ENCODE data around the gene GPD2. TPM values are rescaled to one million over a fixed set of nuclear protein-coding genes. Genes with fewer than 3 reads are reported as not detected.

Gene GPD2
- total RNA-seq, 2 donors from 2014 or later: 61.1 to 76.2 TPM

DNA sequence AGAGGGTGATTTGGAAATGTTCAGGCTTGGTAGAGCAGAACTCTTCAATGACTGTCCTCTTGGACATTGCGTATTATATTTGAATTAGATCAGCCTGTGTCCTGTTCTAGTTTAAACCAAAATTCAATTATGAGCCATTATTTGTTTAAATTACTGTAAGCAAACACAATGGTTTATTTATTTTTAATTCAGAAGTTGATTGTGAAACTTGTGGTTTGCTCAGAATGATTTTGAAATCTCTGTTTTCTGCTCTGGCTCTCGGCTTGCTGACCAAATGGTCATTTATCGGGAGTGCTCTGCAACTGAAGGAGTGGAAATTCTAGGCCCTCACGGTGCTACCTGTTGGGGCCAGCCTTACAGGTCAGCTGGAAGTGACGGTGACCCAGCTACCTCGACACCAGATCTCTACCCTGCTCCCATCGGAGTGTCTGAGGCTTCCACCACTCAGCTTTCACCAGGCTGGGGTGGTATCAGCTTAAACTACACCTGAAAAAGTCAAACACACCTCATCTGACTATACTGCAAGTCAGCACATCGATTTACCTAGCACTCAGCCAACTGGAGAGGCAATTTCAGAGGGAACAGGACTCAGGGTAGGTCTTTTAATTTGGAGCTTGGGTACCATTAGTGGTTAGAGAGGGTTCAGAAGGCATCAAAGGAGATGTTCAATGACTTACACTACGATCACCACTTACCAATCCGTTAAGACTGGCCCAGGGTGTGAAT is 36.8 kb upstream of the GPD2 start:
- Histone ChIP-seq H3K36me3 (no peaks in the 10 kb centered on the region), H3K4me1 (peaks cover 6% of the 10 kb centered on the region), H3K27me3 (no peaks in the 10 kb centered on the region), H3K27ac (peak overlapping the region; percentile 92), H3K9ac (ENCODE audit: low read depth in 2 of 2, low read length in 2 of 2) (peak overlapping the region in 1 of 2 donors; percentile 84), H3K9me3 (no peaks in the 10 kb centered on the region), H3K4me3 (peak overlapping the region; percentile 73)
- peak; percentile 20 for DNase-seq
- TF ChIP-seq, protein P1, sequence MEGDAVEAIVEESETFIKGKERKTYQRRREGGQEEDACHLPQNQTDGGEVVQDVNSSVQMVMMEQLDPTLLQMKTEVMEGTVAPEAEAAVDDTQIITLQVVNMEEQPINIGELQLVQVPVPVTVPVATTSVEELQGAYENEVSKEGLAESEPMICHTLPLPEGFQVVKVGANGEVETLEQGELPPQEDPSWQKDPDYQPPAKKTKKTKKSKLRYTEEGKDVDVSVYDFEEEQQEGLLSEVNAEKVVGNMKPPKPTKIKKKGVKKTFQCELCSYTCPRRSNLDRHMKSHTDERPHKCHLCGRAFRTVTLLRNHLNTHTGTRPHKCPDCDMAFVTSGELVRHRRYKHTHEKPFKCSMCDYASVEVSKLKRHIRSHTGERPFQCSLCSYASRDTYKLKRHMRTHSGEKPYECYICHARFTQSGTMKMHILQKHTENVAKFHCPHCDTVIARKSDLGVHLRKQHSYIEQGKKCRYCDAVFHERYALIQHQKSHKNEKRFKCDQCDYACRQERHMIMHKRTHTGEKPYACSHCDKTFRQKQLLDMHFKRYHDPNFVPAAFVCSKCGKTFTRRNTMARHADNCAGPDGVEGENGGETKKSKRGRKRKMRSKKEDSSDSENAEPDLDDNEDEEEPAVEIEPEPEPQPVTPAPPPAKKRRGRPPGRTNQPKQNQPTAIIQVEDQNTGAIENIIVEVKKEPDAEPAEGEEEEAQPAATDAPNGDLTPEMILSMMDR (IDR thresholded peaks at IDR 0.05): no peak
- intact Hi-C loops (cut with DNase I): loop anchor here (5.0 kb wide), 1 partner anchor 52 kb away; no protein-coding TSS in a partner anchor

DNA sequence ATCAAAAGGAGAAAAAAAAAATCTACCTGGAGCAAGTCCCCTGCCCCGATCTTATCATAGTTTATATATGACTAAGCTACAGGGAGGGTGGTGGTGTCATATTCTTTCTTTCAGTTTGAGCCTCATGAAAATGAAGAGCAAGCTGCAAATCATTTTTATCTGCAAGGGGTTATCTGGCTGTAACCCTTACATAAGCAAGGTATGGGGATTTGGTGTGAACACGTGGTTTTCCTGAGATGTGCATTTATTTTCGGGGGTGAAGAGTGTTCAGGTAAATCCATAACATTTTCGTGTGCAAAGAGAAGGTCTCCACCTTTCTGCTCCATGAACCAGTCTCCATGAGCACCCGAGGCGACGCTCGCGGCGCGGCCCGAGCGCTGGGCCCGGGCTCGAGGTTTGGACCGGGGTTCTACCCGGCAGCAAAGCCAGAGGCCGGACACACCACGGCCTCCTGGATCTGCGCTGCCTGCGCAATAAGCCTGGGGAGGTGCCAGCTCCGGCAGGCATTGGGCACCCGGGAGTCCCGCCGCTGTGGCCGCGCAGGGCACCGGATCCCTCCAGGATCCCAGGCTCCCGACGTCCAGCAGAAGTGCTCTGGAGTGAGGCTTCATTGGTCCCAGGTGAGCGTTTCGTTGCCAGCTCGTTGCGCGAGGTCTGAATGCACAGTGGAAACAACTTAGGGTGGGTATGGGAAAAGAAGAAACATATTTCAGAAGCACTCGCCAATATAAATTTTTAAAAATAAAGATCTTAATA is 36.1 kb upstream of the GPD2 start:
- Histone ChIP-seq H3K27me3 (no peaks in the 10 kb centered on the region), H3K4me1 (peaks cover 6% of the 10 kb centered on the region), H3K9me3 (no peaks in the 10 kb centered on the region), H3K9ac (ENCODE audit: low read depth in 2 of 2, low read length in 2 of 2) (peak overlapping the region; percentile 77 to 84), H3K4me3 (peak overlapping the region; percentile 73), H3K27ac (peak overlapping the region; percentile 92), H3K36me3 (no peaks in the 10 kb centered on the region)
- TF ChIP-seq, protein P1 (IDR thresholded peaks at IDR 0.05): no peak
- intact Hi-C loops (cut with DNase I): loop anchor here (2.0 to 5.0 kb wide), 2 partner anchors 37 to 53 kb away; partner anchors contain the start of gene GPD2
- peak; percentile 79 for DNase-seq

DNA sequence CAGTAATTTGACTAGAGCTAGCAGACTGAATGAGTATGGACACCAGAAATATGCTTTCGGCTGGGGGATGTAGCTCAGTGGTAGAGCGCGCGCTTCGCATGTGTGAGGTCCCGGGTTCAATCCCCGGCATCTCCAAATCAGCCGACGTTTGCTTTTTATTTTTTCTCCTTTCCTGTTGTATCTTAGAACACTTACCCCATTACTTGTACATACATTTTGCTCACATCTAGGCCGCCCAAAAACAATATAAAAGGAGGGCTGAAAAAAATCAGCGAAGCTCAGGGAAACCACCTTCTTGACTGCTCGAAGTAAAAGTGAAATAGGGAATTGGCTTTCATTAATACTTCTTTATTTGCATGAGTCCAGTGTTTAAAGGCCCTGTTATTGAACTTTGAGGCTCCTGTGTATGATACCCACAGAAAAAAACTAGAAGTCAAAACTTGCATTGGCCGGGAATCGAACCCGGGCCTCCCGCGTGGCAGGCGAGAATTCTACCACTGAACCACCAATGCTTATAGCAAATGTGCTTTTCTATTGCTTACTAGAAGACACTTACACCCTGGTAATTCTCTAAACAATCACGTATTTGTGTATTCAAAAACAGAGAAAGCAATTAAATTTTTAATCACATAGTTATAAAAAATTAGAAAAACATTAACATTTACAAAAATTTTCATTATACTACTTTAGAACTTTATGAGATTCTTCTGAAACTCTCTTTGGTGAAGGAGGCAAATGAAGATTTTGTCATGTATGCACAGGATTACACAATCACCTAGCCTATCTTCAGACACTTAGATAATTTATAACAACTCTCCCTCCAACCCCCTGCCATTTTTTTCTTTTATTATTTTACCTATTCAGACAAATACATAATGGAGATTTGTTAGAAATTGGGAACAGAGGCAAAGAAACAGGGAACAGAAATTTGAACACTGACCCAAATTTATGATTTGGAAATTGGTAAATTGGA is 35.2 kb upstream of the GPD2 start:
- Histone ChIP-seq H3K9me3 (no peaks in the 10 kb centered on the region), H3K4me1 (peaks cover 6% of the 10 kb centered on the region), H3K9ac (ENCODE audit: low read depth in 2 of 2, low read length in 2 of 2) (peak overlapping the region; percentile 77 to 84), H3K4me3 (peak overlapping the region; percentile 73), H3K36me3 (no peaks in the 10 kb centered on the region), H3K27me3 (no peaks in the 10 kb centered on the region), H3K27ac (peak overlapping the region; percentile 92)
- intact Hi-C loops (cut with DNase I): loop anchor here (2.0 kb wide), 1 partner anchor 36 kb away; the partner anchor contains the start of gene GPD2
- peak; percentile 80 for DNase-seq
- TF ChIP-seq, protein P1 (IDR thresholded peaks at IDR 0.05): no peak

DNA sequence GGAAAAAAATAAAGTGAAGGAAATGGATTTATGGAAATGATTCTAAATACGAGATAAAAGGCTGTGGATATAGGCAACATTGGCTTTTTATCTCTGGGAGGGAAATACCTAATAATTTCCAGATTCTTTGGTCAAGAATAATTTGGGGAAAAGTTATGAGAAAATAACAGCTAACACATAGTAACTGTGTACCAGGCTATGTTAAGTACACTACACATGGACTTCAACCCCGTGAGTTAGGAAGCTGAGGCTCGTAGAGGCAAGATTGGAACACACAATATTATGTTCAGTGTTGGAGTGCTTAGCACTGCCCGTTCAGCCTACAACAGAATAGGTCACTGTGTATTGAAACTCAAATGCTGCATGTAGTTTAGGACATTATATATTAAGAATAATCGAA is 34.3 kb upstream of the GPD2 start:
- H3K36me3 ChIP-seq: no peaks in the 10 kb centered on the region
- no peaks in the 10 kb centered on the region for H3K9me3 ChIP-seq
- H3K4me3 ChIP-seq: no peak overlapping the region
- DNase-seq: peak; percentile 34
- intact Hi-C loops (cut with DNase I): loop anchor here (2.0 kb wide), 1 partner anchor 35 kb away; the partner anchor contains the start of gene GPD2
- H3K9ac ChIP-seq (ENCODE audit: low read depth in 2 of 2, low read length in 2 of 2): peak overlapping the region in 1 of 2 donors; percentile 23
- peaks cover 6% of the 10 kb centered on the region for H3K4me1 ChIP-seq
- TF ChIP-seq, protein P1 (IDR thresholded peaks at IDR 0.05): no peak
- H3K27ac ChIP-seq: no peak overlapping the region
- H3K27me3 ChIP-seq: no peaks in the 10 kb centered on the region

DNA sequence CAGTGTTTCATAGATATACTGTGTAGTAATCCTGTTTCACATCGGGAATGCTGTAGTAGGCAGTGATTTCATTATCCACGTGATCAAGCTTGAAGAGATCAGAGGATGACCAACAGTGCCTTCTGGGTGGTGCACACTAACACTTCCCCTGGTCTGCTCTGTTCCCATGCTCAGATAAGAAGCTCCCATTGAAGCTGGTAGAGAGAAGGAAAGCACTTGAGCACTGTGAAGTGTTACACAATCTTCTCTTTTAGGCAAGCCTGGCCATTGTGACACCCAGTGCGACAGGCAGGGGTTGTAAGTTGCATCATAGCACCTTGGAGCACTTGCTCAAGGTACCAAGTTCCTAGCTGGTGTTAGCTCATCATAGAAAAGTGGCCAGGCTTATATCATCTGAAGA is 30.6 kb upstream of the GPD2 start:
- H3K9me3 ChIP-seq: no peaks in the 10 kb centered on the region
- TF ChIP-seq, protein P1 (IDR thresholded peaks at IDR 0.05): no peak
- H3K9ac ChIP-seq (ENCODE audit: low read depth in 2 of 2, low read length in 2 of 2): no peak overlapping the region
- H3K27ac ChIP-seq: no peak overlapping the region
- intact Hi-C loops (cut with DNase I): no loop called here
- no peak for DNase-seq
- H3K4me1 ChIP-seq: no peaks in the 10 kb centered on the region
- H3K36me3 ChIP-seq: no peaks in the 10 kb centered on the region
- H3K4me3 ChIP-seq: no peak overlapping the region
- H3K27me3 ChIP-seq: no peaks in the 10 kb centered on the region

Measured in colonic mucosa (tissue), 4 donors.